ENCODE results near the gene RAB20. TPM values are rescaled to one million over a fixed set of nuclear protein-coding genes. Genes with fewer than 3 reads are reported as not detected.

Gene RAB20
- polyA plus RNA-seq, 2 donors = 1.0 to 2.3 TPM

GRCh38 chr13:110557610-110558305, 3.8 kb downstream of the RAB20 start:
- peaks cover 0 to 4% of the 10 kb centered on the region in 2 donors for H3K4me1 ChIP-seq (ENCODE audit: control insufficient read depth in 2 of 2, insufficient read depth in 2 of 2, low read length in 1 of 2)
- H3K4me3 ChIP-seq (ENCODE audit: low read depth in 1 of 2, low read length in 2 of 2) = no peak overlapping the region
- no peaks in the 10 kb centered on the region for H3K9me3 ChIP-seq (ENCODE audit: control insufficient read depth in 2 of 2, insufficient read depth in 1 of 2, low read depth in 1 of 2, low read length in 1 of 2)
- 83 to 94% methylated on average over 23 of the region's 23 CpGs for WGBS, 2 donors
- H3K27me3 ChIP-seq (ENCODE audit: control insufficient read depth in 1 of 2, insufficient read depth in 2 of 2, low read length in 2 of 2) = no peaks in the 10 kb centered on the region
- no peaks in the 10 kb centered on the region for H3K36me3 ChIP-seq (ENCODE audit: control insufficient read depth in 2 of 2, insufficient read depth in 2 of 2, low read length in 1 of 2)
- no peak overlapping the region for H3K27ac ChIP-seq (ENCODE audit: low read depth in 2 of 2, low read length in 1 of 2)

DNA sequence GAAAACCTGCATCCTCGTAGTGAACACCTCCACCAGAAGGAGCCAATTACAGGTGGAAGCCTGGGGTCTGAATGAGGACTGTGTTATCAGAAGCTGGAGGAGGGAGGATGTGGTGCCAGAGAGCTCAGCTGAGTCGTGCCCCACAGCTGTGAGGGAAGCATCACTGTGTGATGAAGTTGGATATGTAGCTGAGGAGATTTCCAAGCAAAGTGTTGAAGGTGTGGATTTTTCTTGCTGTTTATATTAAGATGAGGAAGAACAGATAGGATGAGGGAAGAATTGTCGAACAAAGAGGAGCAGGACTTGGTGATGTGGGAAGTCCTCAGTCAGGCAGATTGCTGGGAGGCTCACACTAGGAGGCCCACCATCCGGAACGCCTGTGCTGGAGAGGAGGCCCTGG, 4.4 kb downstream of the RAB20 start:
- H3K27ac ChIP-seq (ENCODE audit: low read depth in 2 of 2, low read length in 1 of 2) = no peak overlapping the region
- peaks cover 0 to 2% of the 10 kb centered on the region in 2 donors for H3K4me1 ChIP-seq (ENCODE audit: control insufficient read depth in 2 of 2, insufficient read depth in 2 of 2, low read length in 1 of 2)
- 83 to 90% methylated on average over 5 of the region's 5 CpGs for WGBS, 2 donors
- no peaks in the 10 kb centered on the region for H3K36me3 ChIP-seq (ENCODE audit: control insufficient read depth in 2 of 2, insufficient read depth in 2 of 2, low read length in 1 of 2)
- H3K9me3 ChIP-seq (ENCODE audit: control insufficient read depth in 2 of 2, insufficient read depth in 1 of 2, low read depth in 1 of 2, low read length in 1 of 2) = no peaks in the 10 kb centered on the region
- H3K4me3 ChIP-seq (ENCODE audit: low read depth in 1 of 2, low read length in 2 of 2) = no peak overlapping the region
- no peaks in the 10 kb centered on the region for H3K27me3 ChIP-seq (ENCODE audit: control insufficient read depth in 1 of 2, insufficient read depth in 2 of 2, low read length in 2 of 2)

- Histone ChIP-seq H3K4me1 (ENCODE audit: control insufficient read depth in 2 of 2, insufficient read depth in 2 of 2, low read length in 1 of 2) (peaks cover 0 to 1% of the 10 kb centered on the region in 2 donors), H3K27ac (ENCODE audit: low read depth in 2 of 2, low read length in 1 of 2) (no peak overlapping the region), H3K4me3 (ENCODE audit: low read depth in 1 of 2, low read length in 2 of 2) (no peak overlapping the region), H3K27me3 (ENCODE audit: control insufficient read depth in 1 of 2, insufficient read depth in 2 of 2, low read length in 2 of 2) (no peaks in the 10 kb centered on the region), H3K36me3 (ENCODE audit: control insufficient read depth in 2 of 2, insufficient read depth in 2 of 2, low read length in 1 of 2) (no peaks in the 10 kb centered on the region), H3K9me3 (ENCODE audit: control insufficient read depth in 2 of 2, insufficient read depth in 1 of 2, low read depth in 1 of 2, low read length in 1 of 2) (no peaks in the 10 kb centered on the region)
- 65 to 92% methylated on average over 1 of the region's 1 CpG for WGBS, 2 donors
Measured at GRCh38 chr13:110556224-110556606, 5.3 kb downstream of the RAB20 start.

DNA sequence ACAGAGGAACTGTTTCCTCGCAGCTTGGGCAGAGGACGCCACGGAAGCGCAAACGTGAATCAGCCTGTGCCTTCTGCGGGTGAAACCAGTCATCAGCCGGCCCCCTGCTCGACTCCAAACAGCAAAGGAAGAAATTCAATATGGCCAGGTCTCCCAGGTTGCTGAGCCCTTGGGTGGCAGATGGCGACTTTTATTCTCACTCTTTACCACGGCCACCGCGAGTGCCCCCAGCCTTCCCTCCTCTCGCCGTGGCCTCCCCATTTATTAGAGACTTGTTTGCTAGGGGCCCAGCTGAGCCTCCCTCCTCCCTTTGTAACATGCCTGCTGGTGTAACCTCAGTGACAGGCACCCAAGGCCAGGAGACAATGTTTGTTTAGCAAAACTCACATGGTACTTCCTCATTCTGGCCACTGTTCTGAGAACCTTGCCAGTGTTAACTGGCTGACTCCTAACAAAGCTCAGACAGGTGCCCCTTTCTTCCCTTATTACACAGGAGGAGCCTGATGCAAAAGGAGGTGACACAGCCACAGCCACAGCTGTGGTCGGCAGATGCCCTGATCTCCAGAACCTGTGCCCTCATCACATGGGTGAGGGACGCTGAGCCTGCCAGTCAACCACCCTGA, 5.8 kb downstream of the RAB20 start:
- Histone ChIP-seq H3K4me1 (ENCODE audit: control insufficient read depth in 2 of 2, insufficient read depth in 2 of 2, low read length in 1 of 2) (no peaks in the 10 kb centered on the region), H3K36me3 (ENCODE audit: control insufficient read depth in 2 of 2, insufficient read depth in 2 of 2, low read length in 1 of 2) (no peaks in the 10 kb centered on the region), H3K27me3 (ENCODE audit: control insufficient read depth in 1 of 2, insufficient read depth in 2 of 2, low read length in 2 of 2) (no peaks in the 10 kb centered on the region), H3K9me3 (ENCODE audit: control insufficient read depth in 2 of 2, insufficient read depth in 1 of 2, low read depth in 1 of 2, low read length in 1 of 2) (no peaks in the 10 kb centered on the region), H3K4me3 (ENCODE audit: low read depth in 1 of 2, low read length in 2 of 2) (no peak overlapping the region), H3K27ac (ENCODE audit: low read depth in 2 of 2, low read length in 1 of 2) (no peak overlapping the region)
- WGBS, 2 donors = 62 to 94% methylated on average over 16 of the region's 16 CpGs

DNA sequence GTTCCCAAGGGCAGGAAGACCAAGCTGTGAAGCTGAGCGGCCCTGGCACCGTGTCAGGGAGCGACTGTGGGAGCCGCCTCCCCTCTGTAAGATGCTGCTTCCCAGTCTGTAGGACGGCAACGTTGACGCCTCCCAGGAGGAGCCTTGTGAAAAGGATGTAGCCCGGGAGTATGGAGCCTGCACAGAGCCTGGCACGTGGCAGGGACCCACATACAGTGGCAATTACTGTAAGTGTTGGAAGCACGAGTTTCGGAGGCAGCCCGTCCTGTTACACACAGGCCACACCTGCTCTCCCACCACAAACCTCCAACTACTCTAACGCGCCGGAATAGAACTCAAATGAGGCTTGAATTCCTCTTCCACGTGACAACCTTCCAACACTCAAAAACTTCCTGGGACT, 6.6 kb downstream of the RAB20 start:
- H3K27me3 ChIP-seq (ENCODE audit: control insufficient read depth in 1 of 2, insufficient read depth in 2 of 2, low read length in 2 of 2) = no peaks in the 10 kb centered on the region
- no peaks in the 10 kb centered on the region for H3K9me3 ChIP-seq (ENCODE audit: control insufficient read depth in 2 of 2, insufficient read depth in 1 of 2, low read depth in 1 of 2, low read length in 1 of 2)
- no peak overlapping the region for H3K4me3 ChIP-seq (ENCODE audit: low read depth in 1 of 2, low read length in 2 of 2)
- 87% methylated on average over 15 of the region's 16 CpGs for WGBS, 2 donors
- no peaks in the 10 kb centered on the region for H3K4me1 ChIP-seq (ENCODE audit: control insufficient read depth in 2 of 2, insufficient read depth in 2 of 2, low read length in 1 of 2)
- H3K27ac ChIP-seq (ENCODE audit: low read depth in 2 of 2, low read length in 1 of 2) = no peak overlapping the region
- H3K36me3 ChIP-seq (ENCODE audit: control insufficient read depth in 2 of 2, insufficient read depth in 2 of 2, low read length in 1 of 2) = no peaks in the 10 kb centered on the region

DNA sequence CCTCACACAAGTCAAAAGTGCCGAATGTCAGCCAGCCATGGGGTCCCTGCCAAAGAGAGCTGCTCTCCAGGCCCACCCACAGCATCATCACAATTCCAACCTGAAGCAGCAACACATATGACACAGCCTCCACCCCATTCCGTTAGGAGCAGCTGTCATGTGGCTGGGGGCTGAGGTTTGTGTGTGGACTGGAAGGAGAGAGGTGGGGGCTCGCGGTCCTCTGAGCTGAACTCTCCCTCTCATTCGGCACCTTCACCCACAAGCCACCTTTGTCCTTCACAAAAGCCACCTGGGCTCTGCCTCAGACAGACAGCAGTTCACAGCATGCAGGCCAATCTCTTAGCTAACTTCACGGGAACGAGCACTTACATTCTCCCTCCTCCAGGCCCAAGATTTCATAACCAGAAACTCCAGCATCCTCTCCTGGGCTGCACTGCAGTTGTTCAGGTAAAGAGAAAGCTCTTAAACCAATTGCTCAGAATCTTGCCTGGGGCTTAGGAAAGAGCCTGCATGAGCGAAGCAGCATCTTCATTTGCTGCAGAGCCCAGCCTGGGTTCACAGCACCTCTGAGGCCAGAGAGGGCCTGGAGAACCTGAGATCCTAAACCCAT, 7.2 kb downstream of the RAB20 start:
- H3K36me3 ChIP-seq (ENCODE audit: control insufficient read depth in 2 of 2, insufficient read depth in 2 of 2, low read length in 1 of 2) = no peaks in the 10 kb centered on the region
- H3K4me1 ChIP-seq (ENCODE audit: control insufficient read depth in 2 of 2, insufficient read depth in 2 of 2, low read length in 1 of 2) = no peaks in the 10 kb centered on the region
- no peak overlapping the region for H3K27ac ChIP-seq (ENCODE audit: low read depth in 2 of 2, low read length in 1 of 2)
- H3K9me3 ChIP-seq (ENCODE audit: control insufficient read depth in 2 of 2, insufficient read depth in 1 of 2, low read depth in 1 of 2, low read length in 1 of 2) = no peaks in the 10 kb centered on the region
- WGBS, 2 donors = 85 to 87% methylated on average over 8 of the region's 8 CpGs
- H3K27me3 ChIP-seq (ENCODE audit: control insufficient read depth in 1 of 2, insufficient read depth in 2 of 2, low read length in 2 of 2) = no peaks in the 10 kb centered on the region
- H3K4me3 ChIP-seq (ENCODE audit: low read depth in 1 of 2, low read length in 2 of 2) = no peak overlapping the region

DNA sequence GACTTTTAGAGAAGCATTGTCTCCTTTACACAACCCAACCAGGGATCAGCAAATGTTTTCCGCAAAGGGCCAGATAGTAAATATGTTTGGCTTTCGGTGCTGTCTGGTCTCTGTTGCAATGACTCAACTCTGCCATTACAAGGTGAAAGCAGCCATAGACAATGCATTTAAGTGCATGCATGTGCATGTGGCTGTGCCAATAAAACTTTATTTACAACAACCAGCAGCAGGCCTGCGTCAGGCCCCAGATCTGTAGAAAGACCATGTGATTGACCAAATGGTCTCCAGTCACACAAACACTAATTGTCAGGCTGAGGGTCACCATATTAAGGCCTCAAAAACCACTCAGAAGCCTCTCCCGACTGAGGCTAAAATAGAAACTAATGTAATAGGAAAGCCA, 8.1 kb downstream of the RAB20 start:
- 72% methylated on average over 4 of the region's 4 CpGs for WGBS, 2 donors
- H3K4me3 ChIP-seq (ENCODE audit: low read depth in 1 of 2, low read length in 2 of 2) = no peak overlapping the region
- no peaks in the 10 kb centered on the region for H3K4me1 ChIP-seq (ENCODE audit: control insufficient read depth in 2 of 2, insufficient read depth in 2 of 2, low read length in 1 of 2)
- H3K27ac ChIP-seq (ENCODE audit: low read depth in 2 of 2, low read length in 1 of 2) = no peak overlapping the region
- H3K27me3 ChIP-seq (ENCODE audit: control insufficient read depth in 1 of 2, insufficient read depth in 2 of 2, low read length in 2 of 2) = no peaks in the 10 kb centered on the region
- no peaks in the 10 kb centered on the region for H3K36me3 ChIP-seq (ENCODE audit: control insufficient read depth in 2 of 2, insufficient read depth in 2 of 2, low read length in 1 of 2)
- no peaks in the 10 kb centered on the region for H3K9me3 ChIP-seq (ENCODE audit: control insufficient read depth in 2 of 2, insufficient read depth in 1 of 2, low read depth in 1 of 2, low read length in 1 of 2)

- Histone ChIP-seq H3K4me1 (ENCODE audit: control insufficient read depth in 2 of 2, insufficient read depth in 2 of 2, low read length in 1 of 2) (no peaks in the 10 kb centered on the region), H3K4me3 (ENCODE audit: low read depth in 1 of 2, low read length in 2 of 2) (no peak overlapping the region), H3K36me3 (ENCODE audit: control insufficient read depth in 2 of 2, insufficient read depth in 2 of 2, low read length in 1 of 2) (no peaks in the 10 kb centered on the region), H3K27ac (ENCODE audit: low read depth in 2 of 2, low read length in 1 of 2) (no peak overlapping the region), H3K9me3 (ENCODE audit: control insufficient read depth in 2 of 2, insufficient read depth in 1 of 2, low read depth in 1 of 2, low read length in 1 of 2) (no peaks in the 10 kb centered on the region), H3K27me3 (ENCODE audit: control insufficient read depth in 1 of 2, insufficient read depth in 2 of 2, low read length in 2 of 2) (no peaks in the 10 kb centered on the region)
- 91 to 94% methylated on average over 9 of the region's 9 CpGs for WGBS, 2 donors
Measured at GRCh38 chr13:110552767-110553166, 8.8 kb downstream of the RAB20 start.

DNA sequence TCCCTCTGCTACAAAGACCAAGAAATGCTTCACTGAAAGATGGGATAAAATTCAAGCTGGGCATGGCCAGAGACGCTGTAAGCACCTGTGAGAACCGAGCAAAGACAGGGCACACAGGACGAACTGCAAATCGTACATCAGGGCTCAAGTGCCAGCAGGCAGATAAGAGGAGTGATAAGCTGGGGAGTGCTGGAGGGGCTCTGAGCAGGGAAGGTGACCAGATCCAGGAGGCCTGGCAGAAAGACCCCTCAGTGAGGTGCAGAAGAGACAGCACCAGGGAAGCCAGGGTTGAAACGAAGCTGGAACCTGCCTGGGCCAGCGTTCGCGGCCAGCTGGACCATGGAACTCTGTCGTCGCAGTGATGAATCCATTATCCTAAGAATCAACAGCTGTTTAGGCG, 10.2 kb downstream of the RAB20 start:
- Histone ChIP-seq H3K9me3 (ENCODE audit: control insufficient read depth in 2 of 2, insufficient read depth in 1 of 2, low read depth in 1 of 2, low read length in 1 of 2) (no peaks in the 10 kb centered on the region), H3K27ac (ENCODE audit: low read depth in 2 of 2, low read length in 1 of 2) (no peak overlapping the region), H3K27me3 (ENCODE audit: control insufficient read depth in 1 of 2, insufficient read depth in 2 of 2, low read length in 2 of 2) (no peaks in the 10 kb centered on the region), H3K4me3 (ENCODE audit: low read depth in 1 of 2, low read length in 2 of 2) (no peak overlapping the region), H3K4me1 (ENCODE audit: control insufficient read depth in 2 of 2, insufficient read depth in 2 of 2, low read length in 1 of 2) (peaks cover 2 to 3% of the 10 kb centered on the region in 2 donors), H3K36me3 (ENCODE audit: control insufficient read depth in 2 of 2, insufficient read depth in 2 of 2, low read length in 1 of 2) (no peaks in the 10 kb centered on the region)
- WGBS, 2 donors = 66 to 78% methylated on average over 11 of the region's 11 CpGs

- Histone ChIP-seq H3K27me3 (ENCODE audit: control insufficient read depth in 1 of 2, insufficient read depth in 2 of 2, low read length in 2 of 2) (no peaks in the 10 kb centered on the region), H3K27ac (ENCODE audit: low read depth in 2 of 2, low read length in 1 of 2) (no peak overlapping the region), H3K36me3 (ENCODE audit: control insufficient read depth in 2 of 2, insufficient read depth in 2 of 2, low read length in 1 of 2) (no peaks in the 10 kb centered on the region), H3K4me1 (ENCODE audit: control insufficient read depth in 2 of 2, insufficient read depth in 2 of 2, low read length in 1 of 2) (peaks cover 2 to 3% of the 10 kb centered on the region in 2 donors), H3K4me3 (ENCODE audit: low read depth in 1 of 2, low read length in 2 of 2) (no peak overlapping the region), H3K9me3 (ENCODE audit: control insufficient read depth in 2 of 2, insufficient read depth in 1 of 2, low read depth in 1 of 2, low read length in 1 of 2) (no peaks in the 10 kb centered on the region)
- WGBS, 2 donors = 95% methylated on average over 11 of the region's 11 CpGs
Measured at GRCh38 chr13:110549795-110550160, 11.7 kb downstream of the RAB20 start.
